ENCODE results near the gene CLDND2.

- TF ChIP-seq POLR2A (IDR thresholded peaks at IDR 0.05) (no peak), POLR2AphosphoS5 (IDR thresholded peaks at IDR 0.05) (no peak)
Measured at GRCh38 chr19:51331193-51331592, 37.6 kb downstream of the CLDND2 start.

Data from stomach (tissue), 4 donors.